ENCODE results near the gene DHDH. TPM values are rescaled to one million over a fixed set of nuclear protein-coding genes. Genes with fewer than 3 reads are reported as not detected.

Gene DHDH
- total and polyA plus RNA-seq, 2 of the 13 experiments (the other 11 are each of a cell fraction or from before 2014, with no cell fraction given), result 0.13 to 0.91 TPM

GRCh38 chr19:48967346-48968178 lies 34.1 kb downstream of the DHDH start (continued):
- TF ChIP-seq THAP9 (CRISPR knock-in tag; IDR thresholded peaks at IDR 0.05; ENCODE audit: borderline replicate concordance), result peak; percentile 58; the same call in 1 of the 2 replicates
- peak; percentile 42; the same call in 1 of the 2 replicates for TF ChIP-seq ZNF512 (CRISPR knock-in tag; IDR thresholded peaks at IDR 0.05)
- no peak for TF ChIP-seq ZNF879 (CRISPR knock-in tag; IDR thresholded peaks at IDR 0.05)
- TF ChIP-seq BRD4 (CRISPR knock-in tag; IDR thresholded peaks at IDR 0.05), result no peak
- TF ChIP-seq ZBTB43 (CRISPR knock-in tag; conservative IDR thresholded peaks at IDR 0.05), result 0 out of 2 replicates have a peak, but pooled peaks have one; percentile 9
- TF ChIP-seq YY1 (IDR thresholded peaks at IDR 0.05; ENCODE audit: insufficient read depth, insufficient replicate concordance, low read depth, low read length), result peak; percentile 76
- TF ChIP-seq ZKSCAN5 (CRISPR knock-in tag; IDR thresholded peaks at IDR 0.05), result no peak
- no peak for TF ChIP-seq ZSCAN5A (CRISPR knock-in tag; IDR thresholded peaks at IDR 0.05; ENCODE audit: borderline replicate concordance)
- no peak for TF ChIP-seq TIGD3 (CRISPR knock-in tag; IDR thresholded peaks at IDR 0.05; ENCODE audit: borderline replicate concordance)
- TF ChIP-seq ZNF101 (CRISPR knock-in tag; IDR thresholded peaks at IDR 0.05; ENCODE audit: borderline replicate concordance, low read depth), result no peak
- no peak for TF ChIP-seq GPBP1L1 (CRISPR knock-in tag; IDR thresholded peaks at IDR 0.05)
- TF ChIP-seq ZNF382 (CRISPR knock-in tag; IDR thresholded peaks at IDR 0.05; ENCODE audit: borderline replicate concordance), result no peak
- no peak for TF ChIP-seq U2AF2 (IDR thresholded peaks at IDR 0.05; ENCODE audit: low read depth, low read length)
- TF ChIP-seq STAT5B (CRISPR knock-in tag; IDR thresholded peaks at IDR 0.05), result no peak
- no peak for TF ChIP-seq SNAPC5 (CRISPR knock-in tag; IDR thresholded peaks at IDR 0.05; ENCODE audit: borderline replicate concordance)
- no peak for TF ChIP-seq CCDC6 (CRISPR knock-in tag; IDR thresholded peaks at IDR 0.05)
- TF ChIP-seq SIN3A (IDR thresholded peaks at IDR 0.05; ENCODE audit: borderline replicate concordance, low read depth, low read length), result peak; percentile 50; the same call in 1 of the 2 replicates
- no peak for TF ChIP-seq HHEX (CRISPR knock-in tag; IDR thresholded peaks at IDR 0.05)
